ES-I3 (cell line): ENCODE data around the gene MYOD1.

Experiments used
- H3K36me3 ChIP-seq: 2 replicates; pipeline ENCODE4 v1.6.1; 2013; ENCODE audit warnings: mild to moderate bottlenecking, low read length, control low read depth, moderate library complexity; ENCODE audit not compliant: insufficient read depth
- H3K4me1 ChIP-seq: 2 replicates; pipeline ENCODE4 v1.6.1; 2013; ENCODE audit warnings: mild to moderate bottlenecking, control low read depth, low read length; ENCODE audit not compliant: insufficient read depth
- H3K9ac ChIP-seq: 2 replicates; pipeline ENCODE4 v1.6.1; 2013; ENCODE audit warnings: low read depth, mild to moderate bottlenecking, low read length, moderate library complexity
- H3K9me3 ChIP-seq: 2 replicates; pipeline ENCODE4 v1.6.1; 2013; ENCODE audit warnings: mild to moderate bottlenecking, low read length, moderate library complexity; ENCODE audit not compliant: control insufficient read depth, insufficient read depth

Gene MYOD1

GRCh38 chr11:17695454-17696441 is 23.6 kb upstream of the MYOD1 start:
- H3K9me3 ChIP-seq: no peaks in the 10 kb centered on the region
- H3K9ac ChIP-seq: peak overlapping the region; percentile 21; the same call in 1 of the 2 replicates
- H3K4me1 ChIP-seq: no peaks in the 10 kb centered on the region
- no peaks in the 10 kb centered on the region for H3K36me3 ChIP-seq

- H3K9me3 ChIP-seq: no peaks in the 10 kb centered on the region
- no peaks in the 10 kb centered on the region for H3K4me1 ChIP-seq
- no peak overlapping the region for H3K9ac ChIP-seq
- H3K36me3 ChIP-seq: no peaks in the 10 kb centered on the region
These were observed 22.6 kb upstream of the MYOD1 start for GRCh38 chr11:17696741-17697140.

- Histone ChIP-seq H3K36me3 (no peaks in the 10 kb centered on the region), H3K9me3 (no peaks in the 10 kb centered on the region), H3K4me1 (no peaks in the 10 kb centered on the region), H3K9ac (no peak overlapping the region)
These were observed 22.0 kb upstream of the MYOD1 start for GRCh38 chr11:17697175-17697949.

GRCh38 chr11:17699147-17700114 is 19.9 kb upstream of the MYOD1 start:
- Histone ChIP-seq H3K4me1 (no peaks in the 10 kb centered on the region), H3K9me3 (0 out of 2 replicates have a peak, but pooled peaks cover 5% of the 10 kb centered on the region), H3K9ac (no peak overlapping the region), H3K36me3 (no peaks in the 10 kb centered on the region)

GRCh38 chr11:17700991-17701390 is 18.4 kb upstream of the MYOD1 start:
- H3K9me3 ChIP-seq: 0 out of 2 replicates have a peak, but pooled peaks cover 5% of the 10 kb centered on the region
- H3K9ac ChIP-seq: no peak overlapping the region
- no peaks in the 10 kb centered on the region for H3K36me3 ChIP-seq
- no peaks in the 10 kb centered on the region for H3K4me1 ChIP-seq

GRCh38 chr11:17702876-17703275 is 16.5 kb upstream of the MYOD1 start:
- Histone ChIP-seq H3K9me3 (0 out of 2 replicates have a peak, but pooled peaks cover 5% of the 10 kb centered on the region), H3K36me3 (no peaks in the 10 kb centered on the region), H3K4me1 (no peaks in the 10 kb centered on the region), H3K9ac (no peak overlapping the region)

GRCh38 chr11:17703951-17704350 is 15.4 kb upstream of the MYOD1 start:
- 0 out of 2 replicates have a peak, but pooled peaks cover 5% of the 10 kb centered on the region for H3K9me3 ChIP-seq
- no peaks in the 10 kb centered on the region for H3K36me3 ChIP-seq
- H3K4me1 ChIP-seq: no peaks in the 10 kb centered on the region
- no peak overlapping the region for H3K9ac ChIP-seq

GRCh38 chr11:17707830-17708229 is 11.5 kb upstream of the MYOD1 start:
- no peak overlapping the region for H3K9ac ChIP-seq
- no peaks in the 10 kb centered on the region for H3K4me1 ChIP-seq
- 0 out of 2 replicates have a peak, but pooled peaks cover 5% of the 10 kb centered on the region for H3K9me3 ChIP-seq
- no peaks in the 10 kb centered on the region for H3K36me3 ChIP-seq

GRCh38 chr11:17711836-17712235 is 7.5 kb upstream of the MYOD1 start:
- Histone ChIP-seq H3K36me3 (no peaks in the 10 kb centered on the region), H3K4me1 (no peaks in the 10 kb centered on the region), H3K9ac (no peak overlapping the region), H3K9me3 (no peaks in the 10 kb centered on the region)

- Histone ChIP-seq H3K9me3 (no peaks in the 10 kb centered on the region), H3K4me1 (no peaks in the 10 kb centered on the region), H3K9ac (no peak overlapping the region), H3K36me3 (no peaks in the 10 kb centered on the region)
These were observed 5.5 kb upstream of the MYOD1 start for GRCh38 chr11:17713851-17714250.

- Histone ChIP-seq H3K4me1 (no peaks in the 10 kb centered on the region), H3K9me3 (no peaks in the 10 kb centered on the region), H3K36me3 (no peaks in the 10 kb centered on the region), H3K9ac (no peak overlapping the region)
These were observed 5.0 kb upstream of the MYOD1 start for GRCh38 chr11:17714356-17714854.

GRCh38 chr11:17714870-17715269 is 4.5 kb upstream of the MYOD1 start:
- Histone ChIP-seq H3K4me1 (no peaks in the 10 kb centered on the region), H3K9me3 (no peaks in the 10 kb centered on the region), H3K36me3 (no peaks in the 10 kb centered on the region), H3K9ac (no peak overlapping the region)

- Histone ChIP-seq H3K9me3 (no peaks in the 10 kb centered on the region), H3K36me3 (no peaks in the 10 kb centered on the region), H3K4me1 (no peaks in the 10 kb centered on the region), H3K9ac (no peak overlapping the region)
These were observed 2.6 kb upstream of the MYOD1 start for GRCh38 chr11:17716807-17717206.
